GM18502 (cell line): Measurements from ENCODE around the gene FAM163A.

Experiments
- ATAC-seq: cut with Tn5 transposase; IDR thresholded peaks from one replicate; pipeline ENCODE4 v1.9.1; 2021; ENCODE audit warnings: mild to moderate bottlenecking; ENCODE audit not compliant: unreplicated experiment, poor library complexity

Gene FAM163A

GRCh38 chr1:179748772-179749171, 5.7 kb downstream of the FAM163A start:
- no peak for ATAC-seq

GRCh38 chr1:179750630-179751029, 7.5 kb downstream of the FAM163A start:
- no peak for ATAC-seq

GRCh38 chr1:179753061-179753460, 10.0 kb downstream of the FAM163A start:
- ATAC-seq, result no peak

DNA sequence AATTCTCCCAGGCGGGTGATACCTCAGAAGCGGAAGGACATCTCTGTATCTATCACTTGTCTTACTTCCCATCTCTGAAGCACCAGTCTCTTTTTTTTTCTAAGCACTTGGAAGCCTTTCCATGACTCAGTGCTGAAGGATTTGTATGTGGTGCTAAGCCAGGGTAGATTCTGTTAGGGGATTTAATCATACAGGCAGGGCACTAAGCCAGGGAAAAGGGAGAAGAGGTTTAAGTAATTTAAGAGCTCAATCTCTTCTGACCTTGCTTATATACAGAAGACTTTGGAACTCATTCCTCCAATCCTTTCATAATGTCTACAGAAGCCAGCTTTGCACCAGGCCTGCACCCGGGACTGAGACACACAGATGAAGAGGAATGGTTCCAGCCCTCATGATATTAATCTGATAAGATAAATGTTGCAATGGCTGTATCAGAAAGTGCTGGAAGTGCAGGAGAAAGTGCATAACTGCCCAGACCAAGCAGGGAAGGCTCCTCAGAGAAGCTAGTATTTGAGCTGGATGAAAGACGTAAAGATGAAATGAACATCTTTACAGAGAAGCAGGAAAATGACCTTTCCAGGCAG, 11.0 kb downstream of the FAM163A start:
- no peak for ATAC-seq

GRCh38 chr1:179757933-179758332, 14.8 kb downstream of the FAM163A start:
- ATAC-seq, result no peak

GRCh38 chr1:179760521-179760920, 17.4 kb downstream of the FAM163A start:
- no peak for ATAC-seq

GRCh38 chr1:179761296-179761695, 18.2 kb downstream of the FAM163A start:
- ATAC-seq, result no peak

- ATAC-seq, result no peak
Measured at GRCh38 chr1:179761846-179762640, 19.0 kb downstream of the FAM163A start.

DNA sequence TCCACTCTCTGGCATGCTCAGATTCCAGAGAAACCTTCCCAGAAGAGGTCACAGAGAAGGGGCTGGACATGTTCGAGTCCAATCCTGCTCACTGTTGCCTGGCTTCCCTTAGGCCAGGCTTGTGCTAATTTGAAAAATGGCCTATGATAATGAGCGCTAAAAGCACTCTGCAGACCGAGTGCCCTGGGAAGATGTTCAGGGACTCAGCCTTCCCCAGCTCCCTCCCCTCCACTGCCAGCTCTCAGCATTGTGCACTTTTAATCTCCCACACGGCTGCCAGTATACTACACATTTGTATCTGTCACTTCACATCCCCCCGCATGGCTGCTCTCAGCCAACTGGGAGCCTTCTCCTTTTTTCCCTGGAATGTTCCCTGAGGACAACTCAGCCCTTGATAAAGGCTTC, 24.1 kb downstream of the FAM163A start:
- ATAC-seq, result no peak

- no peak for ATAC-seq
Measured at GRCh38 chr1:179767996-179768395, 24.9 kb downstream of the FAM163A start.

- ATAC-seq, result no peak
Measured at GRCh38 chr1:179770887-179771502, 27.9 kb downstream of the FAM163A start.

- no peak for ATAC-seq
Measured at GRCh38 chr1:179773264-179773663, 30.2 kb downstream of the FAM163A start.

GRCh38 chr1:179774000-179774399, 30.9 kb downstream of the FAM163A start:
- ATAC-seq, result no peak

DNA sequence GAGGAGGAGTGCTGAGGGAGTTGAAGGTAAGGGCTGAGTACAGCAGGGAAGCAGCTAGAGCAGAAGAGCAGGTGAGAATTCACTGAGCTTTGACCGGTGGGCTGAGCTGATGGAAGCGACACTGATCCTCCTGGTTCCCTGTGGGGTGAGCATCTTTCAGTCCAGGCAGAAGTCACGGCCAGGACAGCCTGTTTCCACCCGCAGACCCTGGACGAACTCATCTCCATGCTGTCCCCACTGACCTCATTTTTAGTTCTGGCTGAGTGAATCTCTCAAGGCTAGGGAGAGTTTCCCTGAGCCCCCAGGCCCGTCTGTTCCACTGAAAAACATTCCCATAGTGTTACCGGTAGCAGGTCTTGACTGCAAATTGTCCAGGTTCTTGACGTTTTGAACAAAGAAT, 31.5 kb downstream of the FAM163A start:
- no peak for ATAC-seq

DNA sequence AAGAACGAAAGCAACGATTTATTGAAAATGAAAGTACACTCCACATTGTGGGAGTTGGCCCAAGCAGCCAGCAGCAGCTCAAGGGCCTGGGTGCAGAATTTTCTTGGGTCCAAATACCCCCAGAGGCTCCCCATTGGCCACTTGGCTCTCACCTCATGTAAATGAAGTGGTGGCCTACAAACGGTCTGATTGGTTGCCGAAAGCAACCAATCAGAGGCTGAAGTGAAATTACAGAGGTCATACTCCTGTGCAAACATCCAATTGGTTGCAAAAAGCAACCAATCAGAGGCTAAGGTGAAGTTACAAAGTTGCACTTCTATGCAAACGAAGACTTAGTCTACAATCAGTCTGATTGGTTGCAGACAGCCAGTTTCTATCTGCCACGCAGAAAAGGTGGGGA, 31.9 kb downstream of the FAM163A start:
- no peak for ATAC-seq

GRCh38 chr1:179776831-179777230, 33.7 kb downstream of the FAM163A start:
- no peak for ATAC-seq

DNA sequence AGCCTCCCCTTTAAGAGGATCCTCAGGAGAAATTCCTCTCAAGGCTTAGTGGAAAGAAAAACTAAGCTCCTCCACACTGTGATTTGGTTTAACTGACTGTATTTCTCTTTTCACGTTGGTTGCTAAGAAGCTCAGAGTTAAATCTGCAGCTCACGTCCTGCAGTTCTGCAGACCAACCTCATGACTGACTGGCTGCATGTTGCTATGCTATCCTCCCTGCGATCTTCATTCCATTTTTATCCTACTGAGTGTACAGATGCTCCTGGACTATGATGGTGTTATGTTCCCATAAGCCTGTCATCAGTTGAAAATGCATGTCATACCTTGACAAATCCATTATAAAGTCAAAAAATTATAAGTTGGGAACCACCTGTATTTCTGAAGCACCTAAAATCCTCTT, 34.6 kb downstream of the FAM163A start:
- no peak for ATAC-seq

- ATAC-seq, result no peak
Measured at GRCh38 chr1:179779645-179780272, 36.7 kb downstream of the FAM163A start.

- no peak for ATAC-seq
Measured at GRCh38 chr1:179781962-179782361, 38.9 kb downstream of the FAM163A start.

DNA sequence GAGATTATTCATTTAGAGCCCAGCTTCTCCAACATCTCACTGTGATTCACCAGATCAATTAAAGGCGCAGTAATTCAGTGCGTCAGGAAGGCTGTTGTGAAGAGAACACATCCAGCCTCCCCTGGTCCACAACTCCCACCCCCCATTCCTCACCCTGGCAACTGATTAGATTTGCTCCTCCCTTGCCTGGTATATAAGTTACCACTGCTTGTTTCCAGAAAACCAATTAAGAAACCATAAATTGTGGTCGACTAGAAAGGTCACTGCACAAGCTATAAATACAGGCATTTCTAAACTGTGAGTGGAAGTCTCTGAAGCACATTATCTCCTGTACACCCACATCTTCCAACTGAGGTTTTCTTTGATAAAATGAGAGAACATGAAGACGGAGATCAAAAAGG, 41.9 kb downstream of the FAM163A start:
- no peak for ATAC-seq

DNA sequence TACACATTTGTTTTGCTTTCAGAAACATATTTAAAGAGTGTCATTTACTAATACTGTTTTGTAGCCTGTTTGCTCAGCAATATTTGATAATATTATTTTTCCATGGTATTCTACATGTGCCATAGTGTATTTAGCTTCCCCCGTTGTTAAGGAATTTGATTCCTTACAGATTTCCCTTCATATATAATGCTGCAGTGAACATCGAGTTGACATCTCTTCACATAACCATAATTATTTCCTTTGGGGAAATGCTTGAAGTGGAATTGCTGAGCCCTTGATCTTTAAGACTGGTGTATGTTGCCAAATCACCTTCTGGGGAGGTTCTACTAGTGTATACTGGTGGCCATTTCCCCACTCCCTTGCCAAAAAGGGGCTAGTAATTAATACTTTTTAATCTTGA, 42.6 kb downstream of the FAM163A start:
- no peak for ATAC-seq
